ENCODE measurements around the gene TSFM. TPM values are rescaled to one million over a fixed set of nuclear protein-coding genes. Genes with fewer than 3 reads are reported as not detected.

The TSFM gene
- total RNA-seq, 1 experiment from 2014 or later, result 48.7 TPM

GRCh38 chr12:57765003-57765697 lies 17.4 kb upstream of the TSFM start (continued):
- TF ChIP-seq, protein P1, sequence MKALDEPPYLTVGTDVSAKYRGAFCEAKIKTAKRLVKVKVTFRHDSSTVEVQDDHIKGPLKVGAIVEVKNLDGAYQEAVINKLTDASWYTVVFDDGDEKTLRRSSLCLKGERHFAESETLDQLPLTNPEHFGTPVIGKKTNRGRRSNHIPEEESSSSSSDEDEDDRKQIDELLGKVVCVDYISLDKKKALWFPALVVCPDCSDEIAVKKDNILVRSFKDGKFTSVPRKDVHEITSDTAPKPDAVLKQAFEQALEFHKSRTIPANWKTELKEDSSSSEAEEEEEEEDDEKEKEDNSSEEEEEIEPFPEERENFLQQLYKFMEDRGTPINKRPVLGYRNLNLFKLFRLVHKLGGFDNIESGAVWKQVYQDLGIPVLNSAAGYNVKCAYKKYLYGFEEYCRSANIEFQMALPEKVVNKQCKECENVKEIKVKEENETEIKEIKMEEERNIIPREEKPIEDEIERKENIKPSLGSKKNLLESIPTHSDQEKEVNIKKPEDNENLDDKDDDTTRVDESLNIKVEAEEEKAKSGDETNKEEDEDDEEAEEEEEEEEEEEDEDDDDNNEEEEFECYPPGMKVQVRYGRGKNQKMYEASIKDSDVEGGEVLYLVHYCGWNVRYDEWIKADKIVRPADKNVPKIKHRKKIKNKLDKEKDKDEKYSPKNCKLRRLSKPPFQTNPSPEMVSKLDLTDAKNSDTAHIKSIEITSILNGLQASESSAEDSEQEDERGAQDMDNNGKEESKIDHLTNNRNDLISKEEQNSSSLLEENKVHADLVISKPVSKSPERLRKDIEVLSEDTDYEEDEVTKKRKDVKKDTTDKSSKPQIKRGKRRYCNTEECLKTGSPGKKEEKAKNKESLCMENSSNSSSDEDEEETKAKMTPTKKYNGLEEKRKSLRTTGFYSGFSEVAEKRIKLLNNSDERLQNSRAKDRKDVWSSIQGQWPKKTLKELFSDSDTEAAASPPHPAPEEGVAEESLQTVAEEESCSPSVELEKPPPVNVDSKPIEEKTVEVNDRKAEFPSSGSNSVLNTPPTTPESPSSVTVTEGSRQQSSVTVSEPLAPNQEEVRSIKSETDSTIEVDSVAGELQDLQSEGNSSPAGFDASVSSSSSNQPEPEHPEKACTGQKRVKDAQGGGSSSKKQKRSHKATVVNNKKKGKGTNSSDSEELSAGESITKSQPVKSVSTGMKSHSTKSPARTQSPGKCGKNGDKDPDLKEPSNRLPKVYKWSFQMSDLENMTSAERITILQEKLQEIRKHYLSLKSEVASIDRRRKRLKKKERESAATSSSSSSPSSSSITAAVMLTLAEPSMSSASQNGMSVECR (CRISPR knock-in tag; IDR thresholded peaks at IDR 0.05; ENCODE audit: borderline replicate concordance), result no peak
- TF ChIP-seq MXD4 (CRISPR knock-in tag; IDR thresholded peaks at IDR 0.05; ENCODE audit: borderline replicate concordance) (no peak), E2F1 (CRISPR knock-in tag; IDR thresholded peaks at IDR 0.05) (no peak), ELF4 (CRISPR knock-in tag; IDR thresholded peaks at IDR 0.05; ENCODE audit: low read depth) (no peak), NFE2L1 (CRISPR knock-in tag; IDR thresholded peaks at IDR 0.05) (no peak), AFF4 (CRISPR knock-in tag; IDR thresholded peaks at IDR 0.05; ENCODE audit: borderline replicate concordance) (no peak), ZNF281 (CRISPR knock-in tag; IDR thresholded peaks at IDR 0.05) (no peak), NFATC4 (CRISPR knock-in tag; IDR thresholded peaks at IDR 0.05) (no peak), ZSCAN18 (CRISPR knock-in tag; IDR thresholded peaks at IDR 0.05) (no peak)
- TF ChIP-seq, protein P2, sequence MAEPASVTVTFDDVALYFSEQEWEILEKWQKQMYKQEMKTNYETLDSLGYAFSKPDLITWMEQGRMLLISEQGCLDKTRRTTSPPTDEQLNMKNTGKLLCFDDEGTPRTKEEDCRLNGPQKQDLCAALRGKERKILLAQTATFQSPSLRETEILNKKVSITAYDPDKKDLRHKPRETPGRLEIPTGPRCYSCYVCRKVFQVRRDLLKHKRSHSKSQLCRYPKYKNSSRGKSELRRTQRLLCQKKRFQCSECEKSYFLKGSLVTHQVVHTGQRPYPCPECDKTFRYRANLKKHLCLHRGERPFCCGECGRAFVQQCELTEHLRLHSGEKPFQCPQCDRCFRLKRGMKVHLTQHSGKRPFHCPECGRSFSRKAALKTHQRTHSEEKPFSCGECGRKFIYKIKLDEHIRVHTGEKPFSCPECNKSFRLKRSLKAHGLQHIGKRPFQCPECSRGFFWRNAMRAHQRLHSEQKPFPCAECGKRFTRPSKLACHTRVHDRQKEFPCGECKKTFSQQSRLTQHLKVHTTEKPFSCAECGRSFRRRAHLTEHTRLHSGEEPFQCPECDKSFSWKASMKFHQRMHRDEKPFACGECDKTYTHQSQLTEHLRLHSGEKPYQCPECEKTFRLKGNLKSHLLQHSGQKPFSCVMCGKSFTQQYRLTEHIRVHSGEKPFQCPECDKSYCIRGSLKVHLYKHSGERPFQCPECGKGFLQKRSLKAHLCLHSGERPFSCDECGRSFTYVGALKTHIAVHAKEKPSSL (CRISPR knock-in tag; conservative IDR thresholded peaks at IDR 0.05), result no peak
- TF ChIP-seq, protein P3, sequence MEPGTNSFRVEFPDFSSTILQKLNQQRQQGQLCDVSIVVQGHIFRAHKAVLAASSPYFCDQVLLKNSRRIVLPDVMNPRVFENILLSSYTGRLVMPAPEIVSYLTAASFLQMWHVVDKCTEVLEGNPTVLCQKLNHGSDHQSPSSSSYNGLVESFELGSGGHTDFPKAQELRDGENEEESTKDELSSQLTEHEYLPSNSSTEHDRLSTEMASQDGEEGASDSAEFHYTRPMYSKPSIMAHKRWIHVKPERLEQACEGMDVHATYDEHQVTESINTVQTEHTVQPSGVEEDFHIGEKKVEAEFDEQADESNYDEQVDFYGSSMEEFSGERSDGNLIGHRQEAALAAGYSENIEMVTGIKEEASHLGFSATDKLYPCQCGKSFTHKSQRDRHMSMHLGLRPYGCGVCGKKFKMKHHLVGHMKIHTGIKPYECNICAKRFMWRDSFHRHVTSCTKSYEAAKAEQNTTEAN (CRISPR knock-in tag; IDR thresholded peaks at IDR 0.05), result peak; percentile 26; the same call in 1 of the 2 replicates
- TF ChIP-seq, protein P4, sequence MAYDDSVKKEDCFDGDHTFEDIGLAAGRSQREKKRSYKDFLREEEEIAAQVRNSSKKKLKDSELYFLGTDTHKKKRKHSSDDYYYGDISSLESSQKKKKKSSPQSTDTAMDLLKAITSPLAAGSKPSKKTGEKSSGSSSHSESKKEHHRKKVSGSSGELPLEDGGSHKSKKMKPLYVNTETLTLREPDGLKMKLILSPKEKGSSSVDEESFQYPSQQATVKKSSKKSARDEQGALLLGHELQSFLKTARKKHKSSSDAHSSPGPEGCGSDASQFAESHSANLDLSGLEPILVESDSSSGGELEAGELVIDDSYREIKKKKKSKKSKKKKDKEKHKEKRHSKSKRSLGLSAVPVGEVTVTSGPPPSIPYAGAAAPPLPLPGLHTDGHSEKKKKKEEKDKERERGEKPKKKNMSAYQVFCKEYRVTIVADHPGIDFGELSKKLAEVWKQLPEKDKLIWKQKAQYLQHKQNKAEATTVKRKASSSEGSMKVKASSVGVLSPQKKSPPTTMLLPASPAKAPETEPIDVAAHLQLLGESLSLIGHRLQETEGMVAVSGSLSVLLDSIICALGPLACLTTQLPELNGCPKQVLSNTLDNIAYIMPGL (CRISPR knock-in tag; IDR thresholded peaks at IDR 0.05), result peak; percentile 88
